HepG2 (cell line): ENCODE measurements around the gene C11orf68. TPM values are rescaled to one million over a fixed set of nuclear protein-coding genes. Genes with fewer than 3 reads are reported as not detected.
A peak's percentile ranks its signal among the peaks of the same experiment; 100 is the strongest.

ENCODE experiments used
- ATAC-seq: fragments of 200-7000 bp; cut with Tn5 transposase; 3 replicates; pipeline ENCODE4 v1.9.1; 2020; ENCODE audit warnings: mild to moderate bottlenecking, moderate library complexity
- BruUV-seq: library from RNA; stranded (reverse); fragments of 400-500 nt; replicated peaks from 2 replicates; lab custom pipeline; 2021; lab: Mats Ljungman, UMichigan
- CTCF ChIA-PET: fragments of 300-600 bp; formaldehyde crosslinking; extraction: SDS; loops from one replicate; lab custom pipeline; 2021; ENCODE audit warnings: low total read pairs, inconsistent platforms, low intra/inter-chr PET ratio; lab: Yijun Ruan, JAX
- POLR2A ChIA-PET: fragments of 350-600 bp; sonication (Branson Sonifier 250); formaldehyde crosslinking; loops from one replicate; lab custom pipeline; 2020; ENCODE audit warnings: antibody characterized with exemption, inconsistent platforms; lab: Yijun Ruan, JAX
- DNase-seq: peaks from one replicate; pipeline ENCODE4 v3.0.0-alpha.2; 2015; ENCODE audit warnings: low spot score
- FAIRE-seq: peaks from 3 replicates; lab custom pipeline; 2011; peaks lifted over from hg19 to GRCh38; lab: Jason Lieb, UNC
- H2AFZ ChIP-seq: one replicate; pipeline ENCODE4 v1.6.1; 2011; ENCODE audit warnings: low read length, inconsistent platforms
- H3K27ac ChIP-seq: fragments of 300-600 bp; 3 replicates; pipeline ENCODE4 v1.8.0; 2011; ENCODE audit warnings: mixed run types, mild to moderate bottlenecking, mixed read lengths, low read length, inconsistent platforms; ENCODE audit not compliant: insufficient read depth; ENCODE audit errors: extremely low read length
- H3K27me3 ChIP-seq, 2 experiments: fragments of 200-600 bp in 1 of 2; 2 replicates in 1 of 2; 3 replicates in 1 of 2; pipeline versions ENCODE4 v1.6.0 to v1.8.0; 2011; ENCODE audit warnings: low read length in 2 of 2, mild to moderate bottlenecking in 2 of 2, moderate library complexity in 2 of 2, inconsistent platforms in 1 of 2; ENCODE audit not compliant: insufficient read depth in 2 of 2, control insufficient read depth in 1 of 2
- H3K36me3 ChIP-seq, 2 experiments: fragments of 200-600 bp in 1 of 2; replicated peaks in 1 of 2; 2 replicates in 1 of 2; 3 replicates in 1 of 2; pipeline versions ENCODE4 v1.5.1 to v1.8.0; 2011; ENCODE audit warnings: low read length in 2 of 2, inconsistent platforms in 1 of 2; ENCODE audit not compliant: insufficient read depth in 2 of 2, control insufficient read depth in 1 of 2
- H3K4me1 ChIP-seq: 2 replicates; pipeline ENCODE4 v1.5.1; 2012; ENCODE audit warnings: low read length, inconsistent platforms; ENCODE audit not compliant: insufficient read depth
- H3K4me2 ChIP-seq: 2 replicates; pipeline ENCODE4 v1.6.0; 2011; ENCODE audit warnings: low read depth, low read length, inconsistent platforms
- H3K4me3 ChIP-seq, 3 experiments: fragments of 200-600 bp in 1 of 3; sonication (generic), shearing (Covaris generic) in 1 of 3; replicated peaks in 1 of 3; 2 replicates each; pipeline ENCODE4 v1.5.1; 2011 to 2016; ENCODE audit warnings: low read length in 3 of 3, inconsistent platforms in 2 of 3, low read depth in 2 of 3, mild to moderate bottlenecking in 2 of 3, control low read depth in 1 of 3, mixed read lengths in 1 of 3; ENCODE audit not compliant: insufficient read depth in 1 of 3
- H3K79me2 ChIP-seq: one replicate; pipeline ENCODE4 v1.6.1; 2011; ENCODE audit warnings: low read length, inconsistent platforms; ENCODE audit not compliant: insufficient read depth
- H3K9ac ChIP-seq: 2 replicates; pipeline ENCODE4 v1.6.0; 2011; ENCODE audit warnings: mild to moderate bottlenecking, low read depth, low read length, inconsistent platforms; ENCODE audit not compliant: insufficient read depth
- H3K9me3 ChIP-seq: 2 replicates; pipeline ENCODE4 v1.5.1; 2012; ENCODE audit warnings: mild to moderate bottlenecking, low read length
- H4K20me1 ChIP-seq: 2 replicates; pipeline ENCODE4 v1.6.0; 2011; ENCODE audit warnings: inconsistent platforms, mild to moderate bottlenecking, low read length, moderate library complexity; ENCODE audit not compliant: insufficient read depth
- HOXA5 ChIP-seq: sonication (generic); formaldehyde crosslinking; IDR thresholded peaks from 2 replicates; pipeline ENCODE4 v1.4.0; 2020; ENCODE audit warnings: missing genetic modification reagents
- MAZ ChIP-seq, 2 experiments: sonication (generic) in 1 of 2; formaldehyde crosslinking in 1 of 2; IDR thresholded peaks; 2 replicates each; pipeline versions ENCODE4 v1.5.0 to v1.6.1; 2012 to 2020; ENCODE audit warnings: low read depth in 2 of 2, mild to moderate bottlenecking in 2 of 2, borderline replicate concordance in 1 of 2, improper control_type of control experiment in 1 of 2, low read length in 1 of 2, missing genetic modification reagents in 1 of 2, moderate library complexity in 1 of 2
- MTA3 ChIP-seq: sonication (generic); formaldehyde crosslinking; IDR thresholded peaks from 2 replicates; pipeline ENCODE4 v1.4.0; 2020; ENCODE audit warnings: missing genetic modification reagents
- PRMT3 ChIP-seq: sonication (generic); formaldehyde crosslinking; IDR thresholded peaks from 2 replicates; pipeline ENCODE4 v1.8.1; 2022; ENCODE audit warnings: low read depth, mild to moderate bottlenecking, moderate library complexity, missing genetic modification reagents, borderline replicate concordance
- RBFOX2 ChIP-seq: fragments of 200-400 bp; formaldehyde crosslinking; IDR thresholded peaks from 2 replicates; pipeline ENCODE4 v1.6.1; 2017; ENCODE audit warnings: low read depth, mild to moderate bottlenecking, low read length
- SMAD1 ChIP-seq: sonication (generic); formaldehyde crosslinking; IDR thresholded peaks from 2 replicates; pipeline ENCODE4 v1.4.0; 2020; ENCODE audit warnings: missing genetic modification reagents, low read depth, mild to moderate bottlenecking, borderline replicate concordance
- SMC3 ChIP-seq: IDR thresholded peaks from 2 replicates; pipeline ENCODE4 v1.6.1; 2011; ENCODE audit warnings: low read length, improper control_type of control experiment
- TOE1 ChIP-seq: sonication (generic); formaldehyde crosslinking; IDR thresholded peaks from 2 replicates; pipeline ENCODE4 v1.4.0; 2020; ENCODE audit warnings: mild to moderate bottlenecking, missing genetic modification reagents
- XRCC5 ChIP-seq: fragments of 200-400 bp; formaldehyde crosslinking; optimal IDR thresholded peaks from 2 replicates; pipeline ENCODE3; 2017; ENCODE audit warnings: mild to moderate bottlenecking, low read length
- ZBTB21 ChIP-seq: sonication (generic); formaldehyde crosslinking; IDR thresholded peaks from 2 replicates; pipeline ENCODE4 v1.4.0; 2020; ENCODE audit warnings: missing genetic modification reagents
- ZBTB33 ChIP-seq: sonication (generic); formaldehyde crosslinking; IDR thresholded peaks from 2 replicates; pipeline ENCODE4 v1.4.0; 2020; ENCODE audit warnings: missing genetic modification reagents
- ZBTB39 ChIP-seq: sonication (generic); formaldehyde crosslinking; IDR thresholded peaks from 2 replicates; pipeline ENCODE4 v1.5.0; 2020; ENCODE audit warnings: missing genetic modification reagents
- ZFAT ChIP-seq: sonication (generic); formaldehyde crosslinking; conservative IDR thresholded peaks from 2 replicates; pipeline ENCODE4 v1.8.1; 2023; ENCODE audit warnings: missing genetic modification reagents, inconsistent platforms
- ZNF263 ChIP-seq: sonication (generic); formaldehyde crosslinking; IDR thresholded peaks from 2 replicates; pipeline ENCODE4 v1.4.0; 2020; ENCODE audit warnings: missing genetic modification reagents
- ZNF264 ChIP-seq: sonication (generic); formaldehyde crosslinking; IDR thresholded peaks from 2 replicates; pipeline ENCODE4 v1.4.0; 2020; ENCODE audit warnings: missing genetic modification reagents
- ZNF549 ChIP-seq: sonication (generic); formaldehyde crosslinking; IDR thresholded peaks from 2 replicates; pipeline ENCODE4 v1.5.0; 2020; ENCODE audit warnings: missing genetic modification reagents
- ZNF556 ChIP-seq: sonication (generic); formaldehyde crosslinking; IDR thresholded peaks from 2 replicates; pipeline ENCODE4 v1.4.0; 2020; ENCODE audit warnings: mild to moderate bottlenecking, missing genetic modification reagents, borderline replicate concordance
- ZNF775 ChIP-seq: sonication (generic); formaldehyde crosslinking; IDR thresholded peaks from 2 replicates; pipeline ENCODE4 v1.4.0; 2020; ENCODE audit warnings: missing genetic modification reagents, mild to moderate bottlenecking, moderate library complexity, borderline replicate concordance
- ZNF782 ChIP-seq: sonication (generic); formaldehyde crosslinking; IDR thresholded peaks from 2 replicates; pipeline ENCODE4 v1.4.0; 2020; ENCODE audit warnings: missing genetic modification reagents, mild to moderate bottlenecking, borderline replicate concordance
- ZNF878 ChIP-seq: sonication (generic); formaldehyde crosslinking; IDR thresholded peaks from 2 replicates; pipeline ENCODE4 v1.8.1; 2023; ENCODE audit warnings: mild to moderate bottlenecking, missing genetic modification reagents, moderate library complexity
- WGBS: methylation state at CpG from one replicate; pipeline ENCODE4 v1.1.6; 2017; ENCODE audit warnings: low lambda C conversion rate; 5-methylcytosine and 5-hydroxymethylcytosine counted together
- in situ Hi-C: cut with HindIII; loops from 2 replicates; pipeline ENCODE4 v1.10.0; 2017; ENCODE audit warnings: low pct_unique_long_range_greater_than_20kb; ENCODE audit not compliant: extremely low pct_ligation_motif_present
- intact Hi-C: fragments of 100-400 bp; cut with micrococcal nuclease; formaldehyde crosslinking; loops from one replicate; pipeline ENCODE4 v1.10.0; 2022; ENCODE audit not compliant: unreplicated experiment
- polyA plus RNA-seq, 8 experiments: library from polyadenylated mRNA; depleted of rRNA in 3 of 8; stranded (reverse) in 7 of 8; unstranded in 1 of 8; fragments of >200 nt; fragmentation: Illumina TruSeq in 4 of 8; extraction: Trizol in 4 of 8; gene quantifications; 2 replicates each; pipeline versions ENCODE4 v1.2.1 to v1.2.3, GENCODE V29; 2011 to 2016; ENCODE audit warnings: low read depth in 4 of 8, missing spikeins in 1 of 8, mixed read lengths in 1 of 8; ENCODE audit not compliant: insufficient read depth in 1 of 8
- total RNA-seq, 5 experiments: library from RNA; depleted of rRNA; stranded (reverse); fragments of >200 nt; fragmentation: Illumina TruSeq; extraction: Trizol; gene quantifications; 2 replicates each; pipeline ENCODE4 v1.2.3, GENCODE V29; 2016; ENCODE audit warnings: low read depth in 1 of 5

Gene C11orf68
- total and polyA plus RNA-seq, 2 of the 13 experiments (the other 11 are each of a cell fraction or from before 2014, with no cell fraction given), result 8.4 to 28.3 TPM

DNA sequence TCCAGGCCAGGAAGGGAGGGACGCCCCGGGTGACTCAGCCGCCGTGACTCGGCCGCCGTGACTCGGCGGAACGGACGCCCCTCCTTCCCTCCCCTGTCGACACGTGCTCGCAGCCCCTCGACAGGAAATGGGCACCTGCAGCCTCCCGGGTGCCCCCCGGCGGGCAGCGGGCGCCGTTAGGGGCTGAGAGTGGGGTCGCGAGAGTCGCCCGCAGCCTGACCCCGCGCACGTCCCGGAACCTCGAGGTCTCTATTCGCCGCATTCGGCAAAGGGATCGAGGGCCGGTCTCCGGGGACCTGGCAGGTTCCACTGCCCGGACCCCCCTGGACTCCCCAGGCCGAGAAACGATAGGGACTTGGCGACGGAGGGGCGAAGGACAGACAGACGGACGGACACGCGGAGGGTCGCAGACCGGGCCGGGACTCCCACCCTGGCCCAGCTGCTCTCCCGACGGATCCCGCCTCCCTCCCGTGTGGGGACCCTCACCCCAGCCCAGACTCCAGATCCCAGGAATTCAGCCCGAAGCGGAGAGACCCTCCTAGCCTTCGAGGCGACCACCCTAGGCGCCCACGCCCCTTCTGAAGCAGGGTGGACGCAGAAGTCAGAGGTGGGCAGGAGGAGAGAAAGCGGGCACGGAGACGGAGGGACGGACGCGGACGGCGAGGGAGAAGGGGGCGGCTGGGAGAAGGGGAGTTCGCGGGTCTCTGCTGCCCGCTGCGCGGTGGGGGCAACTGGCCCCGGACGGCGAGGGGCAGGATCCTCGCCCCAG lies 19.3 kb downstream of the C11orf68 start:
- Histone ChIP-seq H3K9ac (peak overlapping the region; percentile 88), H3K79me2 (peaks cover 32% of the 10 kb centered on the region), H3K4me3 (peak overlapping the region; percentile 84 to 89 (median 89)), H3K27ac (peak overlapping the region; percentile 66), H4K20me1 (no peaks in the 10 kb centered on the region), H3K9me3 (no peaks in the 10 kb centered on the region), H3K36me3 (peaks cover 6 to 16% of the 10 kb centered on the region in 2 experiments; a peak in 4 of 5 replicates), H3K4me1 (peaks cover 55% of the 10 kb centered on the region), H2AFZ (no peak overlapping the region), H3K4me2 (peak overlapping the region; percentile 93), H3K27me3 (no peaks in the 10 kb centered on the region; a peak in 1 of 5 replicates)
- ATAC-seq (peak; percentile 55), FAIRE-seq (no peak), DNase-seq (peak; percentile 58)
- 0% methylated on average over 11 of the region's 78 CpGs for WGBS
- POLR2A ChIA-PET, result interaction anchor here (1.4 to 6.2 kb wide), 9 partner anchors 9 to 187 kb away, joined by 4 to 95 read pairs (median 8); partner anchors contain the start of genes C11orf68, CCDC85B, CFL1 and FIBP
- in situ Hi-C loops (no loop called here), intact Hi-C loops (no loop called here)
- no TSS peak for BruUV-seq
- CTCF ChIA-PET, result interaction anchor here (1.2 kb wide), 1 partner anchor 11 kb away, joined by 3 read pairs; the partner anchor contains the start of gene FIBP
- TF ChIP-seq XRCC5 (no peak), MTA3 (no peak), MAZ (IDR thresholded peaks at IDR 0.05; ENCODE audit: borderline replicate concordance, low read depth, low read length) (peak; percentile 23; the same call in 1 of the 2 replicates), MAZ (CRISPR knock-in tag; IDR thresholded peaks at IDR 0.05; ENCODE audit: low read depth) (peak; percentile 72; the same call in 1 of the 2 replicates), ZNF263 (CRISPR knock-in tag) (no peak; the same call in 1 of the 2 replicates), TOE1 (CRISPR knock-in tag) (no peak), ZNF782 (CRISPR knock-in tag) (no peak), ZNF775 (no peak), ZBTB33 (no peak; the same call in 1 of the 2 replicates), SMC3 (no peak), ZBTB21 (CRISPR knock-in tag) (no peak), RBFOX2 (peak; percentile 78), ZBTB39 (CRISPR knock-in tag) (peak; percentile 72; the same call in 1 of the 2 replicates), ZNF878 (CRISPR knock-in tag) (peak; percentile 85), ZFAT (CRISPR knock-in tag) (no peak), ZNF556 (CRISPR knock-in tag) (no peak; the same call in 1 of the 2 replicates), ZNF264 (no peak), SMAD1 (CRISPR knock-in tag) (no peak), PRMT3 (CRISPR knock-in tag) (no peak), ZNF549 (CRISPR knock-in tag) (no peak), HOXA5 (CRISPR knock-in tag) (no peak)
